Effector memory CD4-positive, alpha-beta T cell (primary cell): ENCODE measurements around the gene IL17D.

Experiments
- DNase-seq, 3 donors: peaks; one replicate each; pipeline ENCODE4 v3.0.0-alpha.2; 2020
- H3K27ac ChIP-seq: 2 replicates; pipeline ENCODE4 v1.7.0; 2013; ENCODE audit warnings: mild to moderate bottlenecking, low read length, moderate library complexity; ENCODE audit not compliant: insufficient read depth, poor library complexity, severe bottlenecking
- H3K27me3 ChIP-seq: replicated peaks from 2 replicates; pipeline ENCODE4 v1.7.0; 2013; ENCODE audit warnings: mild to moderate bottlenecking, low read length; ENCODE audit not compliant: insufficient read depth, control insufficient read depth, poor library complexity, severe bottlenecking
- H3K36me3 ChIP-seq: 2 replicates; pipeline ENCODE4 v1.7.0; 2013; ENCODE audit warnings: mild to moderate bottlenecking, low read length, moderate library complexity; ENCODE audit not compliant: control insufficient read depth, insufficient read depth
- H3K4me1 ChIP-seq: 2 replicates; pipeline ENCODE4 v1.7.0; 2013; ENCODE audit warnings: low read length, mild to moderate bottlenecking; ENCODE audit not compliant: control insufficient read depth, insufficient read depth, poor library complexity, severe bottlenecking
- H3K4me3 ChIP-seq: 2 replicates; pipeline ENCODE4 v1.7.0; 2013; ENCODE audit warnings: low read length, low read depth, mild to moderate bottlenecking; ENCODE audit not compliant: insufficient read depth, poor library complexity, severe bottlenecking
- H3K9me3 ChIP-seq: 2 replicates; pipeline ENCODE4 v1.7.0; 2013; ENCODE audit warnings: mild to moderate bottlenecking, low read length, moderate library complexity; ENCODE audit not compliant: control insufficient read depth

IL17D gene

DNA sequence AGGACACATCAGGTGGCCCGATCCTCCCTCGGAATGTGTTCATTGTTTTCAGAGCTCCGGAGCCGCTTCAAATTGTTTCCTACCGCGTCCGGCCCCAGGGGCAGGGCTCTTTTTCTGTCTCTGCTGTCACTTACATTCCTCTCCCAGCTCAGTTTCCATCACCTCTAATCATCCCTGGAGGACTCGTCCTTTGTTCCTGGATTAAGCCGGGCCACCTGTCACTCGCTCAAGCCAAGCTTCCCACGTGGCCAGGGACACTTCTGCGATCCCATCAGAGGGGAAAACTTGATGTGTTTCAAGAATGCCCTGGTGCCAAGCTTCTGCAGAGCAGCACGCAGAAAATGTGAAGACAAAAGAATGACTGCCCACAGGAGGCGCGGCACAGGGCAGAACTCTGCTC is 13.5 kb downstream of the IL17D start:
- DNase-seq, result no peak
- no peak overlapping the region for H3K27ac ChIP-seq
- peaks cover 5% of the 10 kb centered on the region for H3K27me3 ChIP-seq
- H3K4me1 ChIP-seq, result peaks cover 6% of the 10 kb centered on the region
- no peaks in the 10 kb centered on the region for H3K9me3 ChIP-seq
- no peak overlapping the region for H3K4me3 ChIP-seq
- no peaks in the 10 kb centered on the region for H3K36me3 ChIP-seq

DNA sequence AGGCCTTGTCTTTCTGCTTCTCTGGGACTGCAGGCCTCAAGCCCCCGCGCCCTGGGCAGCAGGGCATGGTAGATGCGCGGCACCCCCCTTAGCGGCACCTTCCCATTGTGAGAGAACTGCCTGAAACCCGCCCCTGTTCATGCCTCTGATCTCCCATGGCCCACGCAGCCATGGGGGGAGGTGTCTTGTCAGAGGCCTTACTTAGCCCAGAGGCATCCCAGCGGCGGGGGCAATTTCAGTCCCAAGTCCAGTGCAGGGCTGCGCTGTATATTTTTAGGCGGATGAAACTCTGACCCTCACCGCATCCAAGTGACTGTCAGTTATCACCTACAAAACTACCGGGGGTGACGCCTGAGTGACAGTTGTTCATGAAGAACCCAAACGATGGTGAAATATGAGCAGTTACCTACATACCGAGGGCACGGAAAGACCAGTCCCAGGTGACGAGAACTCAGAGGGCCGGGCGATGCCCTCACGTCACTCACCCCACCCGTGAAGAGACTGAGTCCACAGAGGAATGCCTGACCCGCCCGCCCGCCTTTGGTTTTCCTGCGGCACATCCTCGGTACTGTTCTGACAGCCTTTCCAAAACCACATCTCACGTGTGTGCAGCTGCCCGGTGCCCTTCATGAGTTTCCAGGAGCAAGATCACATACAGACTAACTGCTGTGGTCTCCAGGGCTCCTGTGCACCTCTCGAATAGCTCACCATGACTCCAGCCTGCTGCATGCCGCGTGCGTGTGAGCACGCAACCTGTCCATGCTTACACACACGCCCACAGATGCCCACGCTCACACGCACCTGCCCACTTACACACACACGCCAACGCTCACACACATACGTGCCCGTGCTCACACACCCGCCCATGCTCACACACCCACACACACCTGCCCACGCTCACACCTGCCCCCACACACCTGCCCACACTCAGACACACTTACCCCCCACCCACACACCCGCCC is 14.4 kb downstream of the IL17D start:
- DNase-seq, result no peak
- H3K4me3 ChIP-seq, result no peak overlapping the region
- no peak overlapping the region for H3K27ac ChIP-seq
- H3K27me3 ChIP-seq, result peaks cover 5% of the 10 kb centered on the region
- no peaks in the 10 kb centered on the region for H3K9me3 ChIP-seq
- no peaks in the 10 kb centered on the region for H3K36me3 ChIP-seq
- H3K4me1 ChIP-seq, result peaks cover 6% of the 10 kb centered on the region

DNA sequence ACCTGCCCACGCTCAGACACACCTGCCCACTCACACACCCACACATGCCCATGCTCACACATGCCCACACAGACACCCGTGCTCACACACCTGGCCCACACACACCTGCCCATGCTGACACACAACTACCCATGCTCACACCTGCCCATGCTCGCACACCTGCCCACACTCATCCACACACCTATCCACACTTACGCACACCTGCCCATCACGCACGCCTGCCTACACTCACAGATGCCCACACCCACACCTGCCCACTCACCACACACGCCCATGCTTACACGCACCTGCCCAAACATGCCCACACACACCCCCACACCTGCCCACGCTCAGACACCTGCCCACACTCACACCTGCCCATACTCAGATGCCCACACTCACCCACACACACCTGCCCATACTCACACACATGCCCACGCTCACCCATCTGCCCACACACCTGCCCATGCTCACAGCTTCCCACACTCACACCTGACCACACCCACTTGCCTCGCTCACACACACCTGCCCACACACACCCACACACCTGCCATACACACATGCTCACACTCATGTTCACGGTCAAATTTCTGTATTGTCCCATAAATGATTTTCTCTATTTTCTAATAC is 15.6 kb downstream of the IL17D start:
- Histone ChIP-seq H3K9me3 (no peaks in the 10 kb centered on the region), H3K36me3 (no peaks in the 10 kb centered on the region), H3K4me1 (peaks cover 6% of the 10 kb centered on the region), H3K27ac (no peak overlapping the region), H3K4me3 (no peak overlapping the region), H3K27me3 (peaks cover 5% of the 10 kb centered on the region)
- DNase-seq, result no peak

DNA sequence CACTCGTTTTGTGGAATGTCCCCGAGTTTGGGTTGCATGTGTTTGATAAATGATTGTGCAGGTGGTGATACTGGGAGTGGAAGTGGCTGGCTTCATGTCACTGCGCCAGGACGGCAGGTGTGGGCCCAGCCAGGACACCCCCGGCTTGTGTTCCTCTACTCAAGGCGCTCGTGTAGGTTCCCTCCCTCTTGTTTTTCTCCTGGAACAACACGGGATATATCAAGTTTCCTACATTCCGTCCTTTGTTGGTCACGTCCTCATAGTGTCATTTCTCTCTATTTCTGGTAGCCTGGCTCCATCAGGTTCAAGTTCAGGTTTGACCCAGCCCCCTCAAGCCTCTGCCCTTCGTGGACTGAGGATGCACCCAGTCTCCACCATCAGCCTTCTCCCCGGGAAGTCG is 16.3 kb downstream of the IL17D start:
- Histone ChIP-seq H3K4me3 (no peak overlapping the region), H3K9me3 (no peaks in the 10 kb centered on the region), H3K4me1 (peaks cover 6% of the 10 kb centered on the region), H3K27me3 (peaks cover 5% of the 10 kb centered on the region), H3K27ac (no peak overlapping the region), H3K36me3 (no peaks in the 10 kb centered on the region)
- no peak for DNase-seq

DNA sequence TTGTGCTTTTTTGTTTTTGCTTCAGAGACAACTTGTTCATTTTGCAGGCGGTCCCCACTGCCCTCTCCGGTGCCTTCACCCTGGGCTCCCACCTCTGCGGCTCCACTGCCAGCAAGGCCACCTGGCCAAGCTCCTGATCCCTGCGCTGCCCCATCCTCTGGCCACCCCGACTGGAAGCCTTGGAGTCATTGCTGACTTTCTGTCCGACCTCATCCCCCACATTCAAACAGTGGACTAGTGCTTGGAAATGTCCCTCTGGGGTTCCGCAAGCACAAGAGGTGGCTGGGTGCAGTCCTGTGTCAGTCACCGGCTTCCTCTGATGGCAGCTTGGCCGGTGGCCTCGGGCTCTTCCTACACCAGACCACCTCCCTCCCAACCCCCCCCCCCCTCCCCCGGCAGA is 17.0 kb downstream of the IL17D start:
- no peak overlapping the region for H3K27ac ChIP-seq

DNA sequence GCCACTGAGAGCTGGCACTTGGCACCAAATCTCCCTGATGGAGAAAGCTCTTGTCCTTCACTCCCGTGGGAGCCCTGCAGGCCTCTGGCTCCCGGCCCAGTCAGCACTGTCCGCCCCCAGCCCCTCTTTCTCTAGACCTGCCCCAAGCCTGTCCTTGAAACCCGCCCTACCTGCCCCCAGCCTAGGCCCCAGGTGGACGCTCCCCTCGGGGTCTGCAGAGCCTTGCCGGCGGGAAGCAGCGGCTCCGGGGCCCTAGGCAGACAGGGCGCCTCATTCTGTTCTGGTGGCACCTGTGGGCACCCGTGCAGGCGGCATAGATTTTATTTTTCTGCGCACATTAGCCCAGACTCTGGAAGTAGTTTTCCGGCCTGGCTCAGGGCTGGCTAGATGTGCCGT is 17.6 kb downstream of the IL17D start:
- no peak overlapping the region for H3K27ac ChIP-seq

More for the DNA sequence above, 17.0 kb downstream of the IL17D start:
- H3K4me3 ChIP-seq, result no peak overlapping the region
- peaks cover 6% of the 10 kb centered on the region for H3K4me1 ChIP-seq
- H3K27me3 ChIP-seq, result peaks cover 5% of the 10 kb centered on the region
- DNase-seq, result no peak
- no peaks in the 10 kb centered on the region for H3K36me3 ChIP-seq
- no peaks in the 10 kb centered on the region for H3K9me3 ChIP-seq

DNA sequence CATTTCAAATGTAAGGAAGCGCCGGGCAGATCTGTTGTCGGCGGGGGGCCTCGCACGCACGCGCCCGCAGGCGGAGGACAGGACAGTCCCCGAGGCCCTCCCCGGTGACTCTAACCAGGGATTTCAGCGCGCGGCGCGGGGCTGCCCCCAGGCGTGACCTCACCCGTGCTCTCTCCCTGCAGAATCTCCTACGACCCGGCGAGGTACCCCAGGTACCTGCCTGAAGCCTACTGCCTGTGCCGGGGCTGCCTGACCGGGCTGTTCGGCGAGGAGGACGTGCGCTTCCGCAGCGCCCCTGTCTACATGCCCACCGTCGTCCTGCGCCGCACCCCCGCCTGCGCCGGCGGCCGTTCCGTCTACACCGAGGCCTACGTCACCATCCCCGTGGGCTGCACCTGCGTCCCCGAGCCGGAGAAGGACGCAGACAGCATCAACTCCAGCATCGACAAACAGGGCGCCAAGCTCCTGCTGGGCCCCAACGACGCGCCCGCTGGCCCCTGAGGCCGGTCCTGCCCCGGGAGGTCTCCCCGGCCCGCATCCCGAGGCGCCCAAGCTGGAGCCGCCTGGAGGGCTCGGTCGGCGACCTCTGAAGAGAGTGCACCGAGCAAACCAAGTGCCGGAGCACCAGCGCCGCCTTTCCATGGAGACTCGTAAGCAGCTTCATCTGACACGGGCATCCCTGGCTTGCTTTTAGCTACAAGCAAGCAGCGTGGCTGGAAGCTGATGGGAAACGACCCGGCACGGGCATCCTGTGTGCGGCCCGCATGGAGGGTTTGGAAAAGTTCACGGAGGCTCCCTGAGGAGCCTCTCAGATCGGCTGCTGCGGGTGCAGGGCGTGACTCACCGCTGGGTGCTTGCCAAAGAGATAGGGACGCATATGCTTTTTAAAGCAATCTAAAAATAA is 18.2 kb downstream of the IL17D start:
- no peaks in the 10 kb centered on the region for H3K9me3 ChIP-seq
- H3K4me3 ChIP-seq, result no peak overlapping the region
- no peaks in the 10 kb centered on the region for H3K36me3 ChIP-seq
- peaks cover 6% of the 10 kb centered on the region for H3K4me1 ChIP-seq
- no peak for DNase-seq
- no peak overlapping the region for H3K27ac ChIP-seq
- H3K27me3 ChIP-seq, result peaks cover 5% of the 10 kb centered on the region

More for the DNA sequence above, 17.6 kb downstream of the IL17D start:
- DNase-seq, result no peak
- no peak overlapping the region for H3K4me3 ChIP-seq
- H3K9me3 ChIP-seq, result no peaks in the 10 kb centered on the region
- H3K27me3 ChIP-seq, result peaks cover 5% of the 10 kb centered on the region
- H3K36me3 ChIP-seq, result no peaks in the 10 kb centered on the region
- H3K4me1 ChIP-seq, result peaks cover 6% of the 10 kb centered on the region

DNA sequence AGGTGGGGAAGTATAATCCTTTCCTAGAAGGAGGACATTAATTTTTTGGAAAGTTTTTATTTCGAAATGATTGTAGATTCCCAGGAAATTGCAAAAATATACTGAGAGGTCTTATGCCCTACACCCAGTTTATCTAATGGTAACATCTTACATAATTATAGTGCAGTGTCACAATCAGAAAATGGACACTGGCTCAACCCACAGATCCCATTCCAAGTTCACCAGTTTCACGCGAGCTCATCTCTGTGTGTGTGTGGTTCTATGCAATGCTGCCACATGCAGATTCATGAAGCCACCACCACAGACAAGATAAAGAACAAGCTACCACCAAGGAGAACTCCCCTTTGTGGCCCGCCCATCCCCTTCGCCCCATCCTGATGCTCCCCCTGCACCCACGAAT is 24.4 kb downstream of the IL17D start:
- H3K4me1 ChIP-seq, result no peaks in the 10 kb centered on the region
- no peaks in the 10 kb centered on the region for H3K27me3 ChIP-seq
- no peaks in the 10 kb centered on the region for H3K36me3 ChIP-seq
- H3K4me3 ChIP-seq, result no peak overlapping the region
- DNase-seq, result no peak
- no peaks in the 10 kb centered on the region for H3K9me3 ChIP-seq
- no peak overlapping the region for H3K27ac ChIP-seq

DNA sequence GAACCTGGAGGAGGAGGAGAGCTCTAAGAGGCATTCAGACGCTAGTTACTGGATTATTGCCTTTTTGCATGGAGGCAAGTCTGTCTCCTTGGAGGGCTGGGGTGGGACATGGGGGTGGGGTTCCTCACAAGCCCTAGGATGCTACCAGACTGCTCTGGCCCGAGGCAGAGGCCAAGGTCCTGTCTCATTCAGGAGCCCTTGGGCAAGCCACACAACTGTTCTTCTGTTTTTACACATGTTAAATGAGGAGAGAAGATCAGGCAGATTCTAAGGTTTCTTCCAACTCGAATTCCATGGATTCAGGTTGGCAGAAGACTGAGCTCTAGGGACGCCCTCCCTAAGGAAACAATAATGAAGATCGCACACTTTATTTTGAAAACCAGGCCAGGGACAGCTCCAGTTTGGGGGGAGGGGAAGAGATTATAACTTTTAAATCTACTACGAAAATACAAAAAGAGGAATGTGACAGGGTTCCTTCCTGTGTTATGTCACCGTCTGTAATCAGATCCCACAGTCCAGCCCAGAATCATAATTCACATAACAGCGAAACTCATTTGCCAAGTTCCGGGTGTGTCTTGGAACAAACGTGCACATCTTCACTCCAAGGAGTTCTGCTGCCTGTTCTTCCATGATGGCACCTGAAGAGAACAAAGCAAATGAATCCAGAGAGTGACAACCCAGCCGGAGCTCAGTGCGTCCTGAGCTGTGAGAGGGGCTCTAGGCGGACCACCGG is 25.2 kb downstream of the IL17D start:
- H3K27me3 ChIP-seq, result no peaks in the 10 kb centered on the region
- H3K4me1 ChIP-seq, result no peaks in the 10 kb centered on the region
- H3K27ac ChIP-seq, result no peak overlapping the region
- no peaks in the 10 kb centered on the region for H3K36me3 ChIP-seq
- H3K9me3 ChIP-seq, result no peaks in the 10 kb centered on the region
- H3K4me3 ChIP-seq, result no peak overlapping the region
- no peak for DNase-seq
